HCT116 (cell line): ENCODE results near the gene ANO2. TPM values are rescaled to one million over a fixed set of nuclear protein-coding genes. Genes with fewer than 3 reads are reported as not detected.

ENCODE experiments used
- ATAC-seq: fragments of 200-7000 bp; cut with Tn5 transposase; 2 replicates; pipeline ENCODE4 v1.9.1; 2020; ENCODE audit warnings: mild to moderate bottlenecking, moderate library complexity
- BruUV-seq: library from RNA; stranded (reverse); fragments of 400-500 nt; replicated peaks from 2 replicates; lab custom pipeline; 2021; lab: Mats Ljungman, UMichigan
- CTCF ChIA-PET: fragments of 300-600 bp; sonication (Branson Sonifier 250); formaldehyde crosslinking; loops from one replicate; lab custom pipeline; 2021; ENCODE audit warnings: antibody characterized with exemption; lab: Charles Lee
- POLR2A ChIA-PET: fragments of 300-600, 350-600 bp; sonication (Branson Sonifier 250); formaldehyde crosslinking; loops from one replicate; lab custom pipeline; 2021; ENCODE audit warnings: antibody characterized with exemption; lab: Charles Lee
- RAD21 ChIA-PET, 2 experiments: fragments of 300-600 bp; sonication (Branson Sonifier 250); formaldehyde crosslinking; loops; one replicate each; lab custom pipeline; 2023; ENCODE audit warnings: low total read pairs in 2 of 2; ENCODE audit not compliant: uncharacterized antibody in 2 of 2, unreplicated experiment in 2 of 2, low non-redundant PET in 1 of 2; lab: Charles Lee
- DNase-seq: peaks from one replicate; pipeline ENCODE4 v3.0.0-alpha.2; 2010; ENCODE audit warnings: low read depth, low spot score
- H2AFZ ChIP-seq: fragments of 200-600 bp; shearing (Covaris generic), sonication (generic); 2 replicates; pipeline ENCODE4 v1.6.1; 2017; ENCODE audit warnings: low read depth, mixed run types, mixed read lengths, antibody characterized with exemption, low read length; ENCODE audit not compliant: poor library complexity, severe bottlenecking
- H3K27ac ChIP-seq: 2 replicates; pipeline ENCODE4 v1.5.1; 2012; ENCODE audit warnings: low read depth, low read length
- H3K27me3 ChIP-seq: fragments of 200-600 bp; sonication (generic); 2 replicates; pipeline ENCODE4 v1.6.1; 2016; ENCODE audit warnings: mixed run types, low read length, mixed read lengths; ENCODE audit not compliant: insufficient read depth
- H3K36me3 ChIP-seq, 2 experiments: fragments of 200-500 bp in 1 of 2; fragments of 200-600 bp in 1 of 2; sonication (Bioruptor generic) in 1 of 2; sonication (generic) in 1 of 2; 2 replicates each; pipeline versions ENCODE4 v1.5.1 to v1.6.1; 2014 to 2016; ENCODE audit warnings: low read length in 2 of 2, inconsistent platforms in 1 of 2, mixed read lengths in 1 of 2, mixed run types in 1 of 2; ENCODE audit not compliant: insufficient read depth in 2 of 2, control insufficient read depth in 1 of 2
- H3K4me1 ChIP-seq, 2 experiments: fragments of 200-600 bp in 1 of 2; sonication (generic) in 1 of 2; 2 replicates each; pipeline versions ENCODE4 v1.5.1 to v1.6.1; 2012 to 2017; ENCODE audit warnings: low read length in 2 of 2, inconsistent platforms in 1 of 2, mild to moderate bottlenecking in 1 of 2, mixed read lengths in 1 of 2, mixed run types in 1 of 2, moderate library complexity in 1 of 2; ENCODE audit not compliant: insufficient read depth in 2 of 2, control insufficient read depth in 1 of 2
- H3K4me2 ChIP-seq: fragments of 200-600 bp; sonication (generic); 2 replicates; pipeline ENCODE4 v1.6.1; 2017; ENCODE audit warnings: mixed run types, low read length, mixed read lengths
- H3K4me3 ChIP-seq, 2 experiments: fragments of 200-600 bp in 1 of 2; sonication (generic) in 1 of 2; replicated peaks in 1 of 2; 2 replicates each; pipeline ENCODE4 v1.5.1; 2011 to 2016; ENCODE audit warnings: low read length in 2 of 2, control low read depth in 1 of 2, low read depth in 1 of 2, mild to moderate bottlenecking in 1 of 2, mixed read lengths in 1 of 2, mixed run types in 1 of 2
- H3K79me2 ChIP-seq: fragments of 200-600 bp; sonication (generic); 2 replicates; pipeline ENCODE4 v1.6.1; 2017; ENCODE audit warnings: mild to moderate bottlenecking, mixed run types, low read length, moderate library complexity, mixed read lengths; ENCODE audit not compliant: insufficient read depth
- H3K9ac ChIP-seq: fragments of 200-600 bp; sonication (generic); 2 replicates; pipeline ENCODE4 v1.6.1; 2016; ENCODE audit warnings: low read length, mixed read lengths
- H3K9me2 ChIP-seq: fragments of 200-600 bp; sonication (generic), shearing (Covaris generic); 2 replicates; pipeline ENCODE4 v1.6.1; 2017; ENCODE audit warnings: mixed run types, mild to moderate bottlenecking, moderate library complexity; ENCODE audit not compliant: insufficient read depth
- H3K9me3 ChIP-seq, 2 experiments: fragments of 200-500 bp in 1 of 2; fragments of 200-600 bp in 1 of 2; sonication (Bioruptor generic) in 1 of 2; sonication (generic) in 1 of 2; 2 replicates each; pipeline ENCODE4 v1.6.1; 2014 to 2017; ENCODE audit warnings: low read length in 2 of 2, mixed read lengths in 2 of 2, inconsistent platforms in 1 of 2, low read depth in 1 of 2, mild to moderate bottlenecking in 1 of 2, mixed run types in 1 of 2, moderate library complexity in 1 of 2; ENCODE audit not compliant: control insufficient read depth in 1 of 2, insufficient read depth in 1 of 2
- H4K20me1 ChIP-seq: fragments of 200-600 bp; sonication (generic), shearing (Covaris generic); 2 replicates; pipeline ENCODE4 v1.6.1; 2017; ENCODE audit warnings: mixed run types, mild to moderate bottlenecking, moderate library complexity; ENCODE audit not compliant: insufficient read depth
- CEBPB ChIP-seq: IDR thresholded peaks from 2 replicates; pipeline ENCODE4 v1.6.1; 2012; ENCODE audit warnings: low read depth
- CTCF ChIP-seq, 3 experiments: fragments of 200-600 bp in 1 of 3; sonication (generic) in 1 of 3; IDR thresholded peaks in 2 of 3; conservative IDR thresholded peaks in 1 of 3; 2 replicates each; pipeline ENCODE4 v1.5.1; 2012 to 2017; ENCODE audit warnings: low read depth in 2 of 3, low read length in 2 of 3, antibody characterized with exemption in 1 of 3, borderline replicate concordance in 1 of 3, control low read depth in 1 of 3, mild to moderate bottlenecking in 1 of 3, mixed read lengths in 1 of 3, mixed run types in 1 of 3, moderate library complexity in 1 of 3; ENCODE audit not compliant: insufficient read depth in 1 of 3
- EZH2 ChIP-seq: fragments of 200-600 bp; sonication (generic); IDR thresholded peaks from 2 replicates; pipeline ENCODE4 v1.6.1; 2017; ENCODE audit warnings: antibody characterized with exemption, mixed run types
- MAX ChIP-seq: IDR thresholded peaks from 2 replicates; pipeline ENCODE4 v1.6.1; 2012
- POLR2A ChIP-seq: IDR thresholded peaks from 2 replicates; pipeline ENCODE4 v1.7.0; 2011; ENCODE audit warnings: borderline replicate concordance; ENCODE audit not compliant: insufficient read depth, insufficient read length; ENCODE audit errors: extremely low read depth
- SIN3A ChIP-seq: IDR thresholded peaks from 2 replicates; pipeline ENCODE4 v1.6.1; 2012; ENCODE audit warnings: low read depth
- SP1 ChIP-seq: IDR thresholded peaks from 2 replicates; pipeline ENCODE4 v1.6.1; 2012; ENCODE audit warnings: low read depth
- SRF ChIP-seq: IDR thresholded peaks from 2 replicates; pipeline ENCODE4 v1.6.1; 2012; ENCODE audit warnings: low read depth
- YY1 ChIP-seq: IDR thresholded peaks from 2 replicates; pipeline ENCODE4 v1.6.1; 2011; ENCODE audit warnings: low read length, low read depth, moderate library complexity, mild to moderate bottlenecking; ENCODE audit not compliant: insufficient replicate concordance; ENCODE audit errors: extremely low read depth
- ZFX ChIP-seq: fragments of 450-650 bp; IDR thresholded peaks from 2 replicates; pipeline ENCODE4 v1.6.1; 2017
- ZNF274 ChIP-seq: fragments of 200-500 bp; sonication (Bioruptor generic); IDR thresholded peaks from 2 replicates; pipeline ENCODE4 v1.6.1; 2014; ENCODE audit warnings: mild to moderate bottlenecking, low read depth, low read length, inconsistent platforms
- intact Hi-C: fragments of 100-400 bp; cut with micrococcal nuclease; formaldehyde crosslinking; loops from 2 replicates; pipeline ENCODE4 v1.10.0; 2022
- total RNA-seq: library from RNA; stranded (reverse); gene quantifications from one replicate; pipeline ENCODE4 v1.2.1, GENCODE V29; 2021; ENCODE audit not compliant: unreplicated experiment
- TF ChIP-seq, protein P1 (sequence below): IDR thresholded peaks from 2 replicates; pipeline ENCODE4 v1.6.1; 2012

The ANO2 gene
- total RNA-seq, 1 experiment from 2014 or later = not detected

- Histone ChIP-seq H3K4me1 (no peaks in the 10 kb centered on the region), H3K9me3 (no peaks in the 10 kb centered on the region), H2AFZ (no peak overlapping the region), H3K9me2 (no peaks in the 10 kb centered on the region), H3K36me3 (no peaks in the 10 kb centered on the region), H3K4me3 (no peak overlapping the region), H3K27me3 (peaks cover 49% of the 10 kb centered on the region), H3K9ac (no peak overlapping the region), H3K4me2 (no peak overlapping the region), H4K20me1 (no peaks in the 10 kb centered on the region), H3K27ac (no peak overlapping the region), H3K79me2 (no peaks in the 10 kb centered on the region)
- RAD21 ChIA-PET = no interaction called here
- BruUV-seq = no TSS peak
- TF ChIP-seq, protein P1, sequence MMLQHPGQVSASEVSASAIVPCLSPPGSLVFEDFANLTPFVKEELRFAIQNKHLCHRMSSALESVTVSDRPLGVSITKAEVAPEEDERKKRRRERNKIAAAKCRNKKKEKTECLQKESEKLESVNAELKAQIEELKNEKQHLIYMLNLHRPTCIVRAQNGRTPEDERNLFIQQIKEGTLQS = no peak
- TF ChIP-seq SP1 = no peak
- TF ChIP-seq SIN3A = no peak
- DNase-seq = no peak
- POLR2A ChIA-PET = no interaction called here
- ATAC-seq = no peak
- CTCF ChIA-PET = no interaction called here
- intact Hi-C loops = no loop called here
These were observed 318.9 kb downstream of the ANO2 start for GRCh38 chr12:5626151-5626550.

DNA sequence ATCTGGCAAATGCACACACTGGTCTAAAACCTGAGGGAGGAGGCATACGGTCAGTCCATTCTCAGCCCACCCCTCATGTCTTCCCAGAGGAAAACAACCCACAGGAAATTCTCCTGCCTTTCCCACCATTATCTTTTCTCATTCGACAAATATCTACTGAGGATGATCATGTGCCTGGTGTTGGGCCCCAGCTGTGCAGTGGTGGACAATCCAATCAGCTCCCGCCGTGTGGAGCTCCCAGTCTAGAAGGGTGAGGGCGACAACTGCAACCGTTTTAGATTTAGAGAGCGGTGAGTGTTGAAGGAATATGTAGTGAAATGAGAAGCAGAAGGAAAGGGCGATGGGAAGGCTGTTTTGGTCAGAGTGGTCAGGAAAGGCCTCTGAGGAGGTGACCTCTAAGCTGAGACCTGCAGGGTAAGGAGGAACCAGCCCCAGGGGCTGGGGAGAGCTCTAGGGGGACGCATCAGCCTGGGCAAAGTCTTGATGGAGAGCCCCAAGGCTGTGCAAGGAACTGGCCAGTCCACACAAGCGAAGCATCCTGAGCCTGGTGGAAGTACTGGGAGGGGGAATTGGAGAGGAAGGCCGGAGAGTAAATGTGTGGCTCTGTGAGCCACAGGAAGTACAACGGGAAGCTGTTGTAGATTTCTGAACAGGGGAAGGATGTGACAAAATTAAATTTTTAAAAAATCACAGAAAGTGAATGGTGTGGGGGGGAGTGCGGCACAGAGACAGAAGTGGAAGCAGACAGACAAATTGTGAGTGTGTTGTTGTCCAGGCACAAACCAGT lies 320.4 kb downstream of the ANO2 start:
- H3K4me2 ChIP-seq = no peak overlapping the region
- TF ChIP-seq CTCF (IDR thresholded peaks at IDR 0.05 in 2 of 3, conservative IDR thresholded peaks at IDR 0.05 in 1 of 3; ENCODE audit: borderline replicate concordance in 1 of 3, insufficient read depth in 1 of 3, low read depth in 2 of 3, low read length in 2 of 3) (no peak), YY1 (no peak), SP1 (no peak), ZNF274 (no peak), ZFX (no peak), CEBPB (no peak), SRF (no peak), POLR2A (no peak), EZH2 (no peak), MAX (no peak), SIN3A (no peak)
- TF ChIP-seq, protein P1 = no peak
- no peak overlapping the region for H3K4me3 ChIP-seq
- no peak for ATAC-seq
- no peaks in the 10 kb centered on the region for H3K36me3 ChIP-seq
- no peaks in the 10 kb centered on the region for H4K20me1 ChIP-seq
- ChIA-PET CTCF (no interaction called here), RAD21 (no interaction called here), POLR2A (no interaction called here)
- no peaks in the 10 kb centered on the region for H3K9me2 ChIP-seq
- H3K27me3 ChIP-seq = peaks cover 37% of the 10 kb centered on the region
- H3K9ac ChIP-seq = no peak overlapping the region
- no peak overlapping the region for H3K27ac ChIP-seq
- intact Hi-C loops = no loop called here
- H3K9me3 ChIP-seq = no peaks in the 10 kb centered on the region
- H2AFZ ChIP-seq = no peak overlapping the region
- H3K79me2 ChIP-seq = no peaks in the 10 kb centered on the region
- no peaks in the 10 kb centered on the region for H3K4me1 ChIP-seq
- no TSS peak for BruUV-seq
- no peak for DNase-seq
